ENCODE results near the gene RADIL.
"Not testable (repeated sequence)": the region's sequence is repeated elsewhere in the genome, so short reads cannot be mapped to it uniquely, and the experiment has no call there.

RADIL gene

GRCh38 chr7:4814433-4814832 is 69.1 kb downstream of the RADIL start:
- in situ Hi-C loops (cut with MboI; ENCODE audit: low sequenced_read_pairs), result no loop called here

GRCh38 chr7:4809666-4810065 is 73.8 kb downstream of the RADIL start:
- in situ Hi-C loops (cut with MboI; ENCODE audit: low sequenced_read_pairs), result no loop called here

GRCh38 chr7:4809091-4809591 is 74.4 kb downstream of the RADIL start:
- in situ Hi-C loops (cut with MboI; ENCODE audit: low sequenced_read_pairs), result no loop called here

- in situ Hi-C loops (cut with MboI; ENCODE audit: low sequenced_read_pairs), result no loop called here
These were observed 75.0 kb downstream of the RADIL start for GRCh38 chr7:4808565-4808964.

- in situ Hi-C loops (cut with MboI; ENCODE audit: low sequenced_read_pairs), result no loop called here
These were observed 75.5 kb downstream of the RADIL start for GRCh38 chr7:4808026-4808425.

- in situ Hi-C loops (cut with MboI; ENCODE audit: low sequenced_read_pairs), result no loop called here
These were observed 75.9 kb downstream of the RADIL start for GRCh38 chr7:4807598-4808016.

- in situ Hi-C loops (cut with MboI; ENCODE audit: low sequenced_read_pairs), result no loop called here
These were observed 76.4 kb downstream of the RADIL start for GRCh38 chr7:4806983-4807597.

GRCh38 chr7:4805984-4806300 is 77.6 kb downstream of the RADIL start:
- in situ Hi-C loops (cut with MboI; ENCODE audit: low sequenced_read_pairs), result no loop called here

- in situ Hi-C loops (cut with MboI; ENCODE audit: low sequenced_read_pairs), result no loop called here
These were observed 78.2 kb downstream of the RADIL start for GRCh38 chr7:4805110-4805983.

- in situ Hi-C loops (cut with MboI; ENCODE audit: low sequenced_read_pairs), result no loop called here
These were observed 79.9 kb downstream of the RADIL start for GRCh38 chr7:4803397-4804241.

- in situ Hi-C loops (cut with MboI; ENCODE audit: low sequenced_read_pairs), result not testable (repeated sequence)
These were observed 80.9 kb downstream of the RADIL start for GRCh38 chr7:4802577-4802976.

GRCh38 chr7:4801839-4802231 is 81.7 kb downstream of the RADIL start:
- in situ Hi-C loops (cut with MboI; ENCODE audit: low sequenced_read_pairs), result no loop called here

- in situ Hi-C loops (cut with MboI; ENCODE audit: low sequenced_read_pairs), result no loop called here
These were observed 82.3 kb downstream of the RADIL start for GRCh38 chr7:4800926-4801838.

- in situ Hi-C loops (cut with MboI; ENCODE audit: low sequenced_read_pairs), result no loop called here
These were observed 83.0 kb downstream of the RADIL start for GRCh38 chr7:4800487-4800886.

GRCh38 chr7:4799508-4800268 is 83.8 kb downstream of the RADIL start:
- in situ Hi-C loops (cut with MboI; ENCODE audit: low sequenced_read_pairs), result no loop called here

GRCh38 chr7:4798706-4799235 is 84.7 kb downstream of the RADIL start:
- in situ Hi-C loops (cut with MboI; ENCODE audit: low sequenced_read_pairs), result no loop called here

GRCh38 chr7:4797858-4798705 is 85.4 kb downstream of the RADIL start:
- in situ Hi-C loops (cut with MboI; ENCODE audit: low sequenced_read_pairs), result no loop called here

- in situ Hi-C loops (cut with MboI; ENCODE audit: low sequenced_read_pairs), result no loop called here
These were observed 87.1 kb downstream of the RADIL start for GRCh38 chr7:4796453-4796852.

All from HL-60/S4 treated with phorbol 12-myristate 13-acetate at 8.2 ng/mL for 4 days and 3 days (cell line).